Measurements from ENCODE around the gene LEMD1.

- TF ChIP-seq CTCF (IDR thresholded peaks at IDR 0.05) (no peak), POLR2A (IDR thresholded peaks at IDR 0.05) (no peak)
These were observed 18.2 kb upstream of the LEMD1 start for GRCh38 chr1:205440121-205440475.
